Mesenchymal stem cell (in vitro differentiated cells and primary cell): ENCODE data around the gene ABO.
"Not testable (repeated sequence)": the region's sequence is repeated elsewhere in the genome, so short reads cannot be mapped to it uniquely, and the experiment has no call there.

Experiments
- DNase-seq: peaks from one replicate; pipeline ENCODE4 v3.0.0-alpha.2; 2013
- H2AFZ ChIP-seq: one replicate; pipeline ENCODE4 v1.6.1; 2013; ENCODE audit warnings: low read depth, mild to moderate bottlenecking, control low read depth, inconsistent platforms, low read length, moderate library complexity
- H2AK5ac ChIP-seq: 2 replicates; pipeline ENCODE4 v1.6.1; 2013; ENCODE audit warnings: low read length, moderate library complexity, mild to moderate bottlenecking, inconsistent platforms; ENCODE audit not compliant: severe bottlenecking
- H2BK120ac ChIP-seq: one replicate; pipeline ENCODE4 v1.6.1; 2013; ENCODE audit warnings: low read depth, mild to moderate bottlenecking, inconsistent platforms, low read length, moderate library complexity
- H2BK12ac ChIP-seq, 2 experiments: one replicate each; pipeline ENCODE4 v1.6.1; 2013; ENCODE audit warnings: inconsistent platforms in 2 of 2, low read length in 2 of 2, mild to moderate bottlenecking in 2 of 2, moderate library complexity in 2 of 2, control low read depth in 1 of 2
- H2BK15ac ChIP-seq: one replicate; pipeline ENCODE4 v1.6.1; 2013; ENCODE audit warnings: mild to moderate bottlenecking, low read depth, inconsistent platforms; ENCODE audit not compliant: poor library complexity, severe bottlenecking
- H2BK5ac ChIP-seq: 2 replicates; pipeline ENCODE4 v1.6.1; 2013; ENCODE audit warnings: low read depth, mild to moderate bottlenecking, low read length, control low read depth, inconsistent platforms; ENCODE audit not compliant: poor library complexity, severe bottlenecking
- H3K14ac ChIP-seq, 2 experiments: one replicate each; pipeline ENCODE4 v1.6.1; 2013; ENCODE audit warnings: inconsistent platforms in 2 of 2, low read length in 2 of 2, control low read depth in 1 of 2, mild to moderate bottlenecking in 1 of 2, moderate library complexity in 1 of 2
- H3K18ac ChIP-seq, 2 experiments: one replicate each; pipeline ENCODE4 v1.6.1; 2013; ENCODE audit warnings: inconsistent platforms in 2 of 2, low read length in 2 of 2, control low read depth in 1 of 2, low read depth in 1 of 2, mild to moderate bottlenecking in 1 of 2
- H3K23ac ChIP-seq, 2 experiments: one replicate each; pipeline ENCODE4 v1.6.1; 2013; ENCODE audit warnings: inconsistent platforms in 2 of 2, low read length in 2 of 2, mild to moderate bottlenecking in 2 of 2, moderate library complexity in 2 of 2, control low read depth in 1 of 2
- H3K27ac ChIP-seq: 2 replicates; pipeline ENCODE4 v1.5.1; 2013; ENCODE audit warnings: mild to moderate bottlenecking, moderate library complexity, low read length, control low read depth, inconsistent platforms; ENCODE audit not compliant: poor library complexity, severe bottlenecking
- H3K27me3 ChIP-seq, 2 experiments: 2 replicates each; pipeline versions ENCODE4 v1.6.1 to v1.7.0; 2013; ENCODE audit warnings: low read length in 2 of 2, mild to moderate bottlenecking in 2 of 2, moderate library complexity in 2 of 2, control low read depth in 1 of 2, inconsistent platforms in 1 of 2; ENCODE audit not compliant: control insufficient read depth in 1 of 2, insufficient read depth in 1 of 2
- H3K36me3 ChIP-seq, 2 experiments: 2 replicates each; pipeline versions ENCODE4 v1.6.1 to v1.7.0; 2013; ENCODE audit warnings: low read length in 2 of 2, control low read depth in 1 of 2, inconsistent platforms in 1 of 2, low read depth in 1 of 2, mild to moderate bottlenecking in 1 of 2; ENCODE audit not compliant: insufficient read depth in 2 of 2, control insufficient read depth in 1 of 2
- H3K4ac ChIP-seq, 2 experiments: one replicate each; pipeline ENCODE4 v1.6.1; 2013; ENCODE audit warnings: inconsistent platforms in 2 of 2, low read length in 2 of 2, mild to moderate bottlenecking in 2 of 2, moderate library complexity in 2 of 2, control low read depth in 1 of 2, low read depth in 1 of 2
- H3K4me1 ChIP-seq: 2 replicates; pipeline ENCODE4 v1.6.1; 2013; ENCODE audit warnings: low read depth, low read length, control low read depth; ENCODE audit not compliant: control insufficient read depth, insufficient read depth
- H3K4me2 ChIP-seq: 2 replicates; pipeline ENCODE4 v1.6.1; 2013; ENCODE audit warnings: low read length, mild to moderate bottlenecking, inconsistent platforms; ENCODE audit not compliant: poor library complexity, severe bottlenecking
- H3K4me3 ChIP-seq, 2 experiments: 2 replicates each; pipeline versions ENCODE4 v1.5.1 to v1.7.0; 2013; ENCODE audit warnings: low read length in 2 of 2, mild to moderate bottlenecking in 2 of 2, control low read depth in 1 of 2, low read depth in 1 of 2; ENCODE audit not compliant: insufficient read depth in 1 of 2
- H3K79me1 ChIP-seq: replicated peaks from 2 replicates; pipeline ENCODE4 v1.6.1; 2013; ENCODE audit warnings: mild to moderate bottlenecking, control low read depth, low read length, inconsistent platforms; ENCODE audit not compliant: poor library complexity, severe bottlenecking
- H3K9ac ChIP-seq: 2 replicates; pipeline ENCODE4 v1.7.0; 2013; ENCODE audit warnings: mild to moderate bottlenecking, low read length, moderate library complexity
- H3K9me3 ChIP-seq: 2 replicates; pipeline ENCODE4 v1.7.0; 2013; ENCODE audit warnings: mild to moderate bottlenecking, low read length; ENCODE audit not compliant: control insufficient read depth
- H4K8ac ChIP-seq: one replicate; pipeline ENCODE4 v1.6.1; 2013; ENCODE audit warnings: inconsistent platforms, mild to moderate bottlenecking, low read length, moderate library complexity
- H4K91ac ChIP-seq: one replicate; pipeline ENCODE4 v1.6.1; 2013; ENCODE audit warnings: mild to moderate bottlenecking, low read length, inconsistent platforms
- WGBS: methylation state at CpG from one replicate; pipeline ENCODE4 v1.1.7; 2013; ENCODE audit warnings: mixed read lengths; 5-methylcytosine and 5-hydroxymethylcytosine counted together

ABO gene

GRCh38 chr9:133286523-133286922 lies 11.5 kb upstream of the ABO start:
- Histone ChIP-seq H3K4me1 (no peaks in the 10 kb centered on the region), H3K27ac (no peak overlapping the region)
- no CpG with 5 or more reads among the region's 2 CpGs for WGBS

GRCh38 chr9:133285252-133285775 lies 10.3 kb upstream of the ABO start:
- Histone ChIP-seq H3K14ac (no peak overlapping the region), H3K9ac (no peak overlapping the region), H2BK12ac (no peak overlapping the region), H3K79me1 (no peaks in the 10 kb centered on the region), H3K4me1 (no peaks in the 10 kb centered on the region), H3K27ac (no peak overlapping the region), H2BK5ac (no peak overlapping the region), H3K18ac (no peak overlapping the region), H3K4me2 (no peak overlapping the region), H2BK120ac (no peak overlapping the region), H4K91ac (no peak overlapping the region), H2BK15ac (no peak overlapping the region), H2AFZ (no peak overlapping the region), H3K27me3 (peaks cover 23 to 26% of the 10 kb centered on the region in 2 experiments), H2AK5ac (no peak overlapping the region), H4K8ac (no peak overlapping the region), H3K4me3 (no peak overlapping the region), H3K23ac (no peak overlapping the region), H3K36me3 (no peaks in the 10 kb centered on the region), H3K4ac (no peak overlapping the region), H3K9me3 (peaks cover 18% of the 10 kb centered on the region)
- no peak for DNase-seq
- 94% methylated on average over 6 of the region's 6 CpGs for WGBS

More at GRCh38 chr9:133286523-133286922, 11.5 kb upstream of the ABO start:
- peaks cover 12 to 15% of the 10 kb centered on the region in 2 experiments for H3K27me3 ChIP-seq
- H2AFZ ChIP-seq: no peak overlapping the region
- H3K36me3 ChIP-seq: no peaks in the 10 kb centered on the region
- H3K4ac ChIP-seq: no peak overlapping the region
- no peak for DNase-seq
- H2BK5ac ChIP-seq: no peak overlapping the region
- no peak overlapping the region for H3K14ac ChIP-seq
- no peak overlapping the region for H2BK12ac ChIP-seq
- no peak overlapping the region for H4K8ac ChIP-seq
- H2BK15ac ChIP-seq: no peak overlapping the region
- no peak overlapping the region for H3K18ac ChIP-seq
- H2AK5ac ChIP-seq: no peak overlapping the region
- H3K79me1 ChIP-seq: no peaks in the 10 kb centered on the region
- no peak overlapping the region for H2BK120ac ChIP-seq
- no peak overlapping the region for H4K91ac ChIP-seq
- peaks cover 23% of the 10 kb centered on the region for H3K9me3 ChIP-seq
- no peak overlapping the region for H3K4me3 ChIP-seq
- no peak overlapping the region for H3K9ac ChIP-seq
- H3K23ac ChIP-seq: no peak overlapping the region
- H3K4me2 ChIP-seq: no peak overlapping the region

- no peaks in the 10 kb centered on the region for H3K36me3 ChIP-seq
- H3K4me3 ChIP-seq: no peak overlapping the region
- DNase-seq: no peak
- no peak overlapping the region for H2AFZ ChIP-seq
- no peak overlapping the region for H3K9ac ChIP-seq
- H3K4ac ChIP-seq: no peak overlapping the region
- WGBS: 96% methylated on average over 8 of the region's 8 CpGs
- H2BK12ac ChIP-seq: no peak overlapping the region
- no peak overlapping the region for H3K18ac ChIP-seq
- H4K91ac ChIP-seq: no peak overlapping the region
- no peak overlapping the region for H3K14ac ChIP-seq
- peaks cover 23 to 31% of the 10 kb centered on the region in 2 experiments for H3K27me3 ChIP-seq
- H4K8ac ChIP-seq: no peak overlapping the region
- no peak overlapping the region for H3K4me2 ChIP-seq
- H2BK15ac ChIP-seq: no peak overlapping the region
- H3K9me3 ChIP-seq: peaks cover 11% of the 10 kb centered on the region
- no peak overlapping the region for H3K23ac ChIP-seq
- H3K79me1 ChIP-seq: no peaks in the 10 kb centered on the region
- no peak overlapping the region for H2BK120ac ChIP-seq
- H2BK5ac ChIP-seq: no peak overlapping the region
- no peak overlapping the region for H3K27ac ChIP-seq
- H2AK5ac ChIP-seq: no peak overlapping the region
- H3K4me1 ChIP-seq: no peaks in the 10 kb centered on the region
Observed at GRCh38 chr9:133284362-133284761, 9.4 kb upstream of the ABO start.

GRCh38 chr9:133283255-133284032 lies 8.4 kb upstream of the ABO start:
- not testable (repeated sequence) for H3K18ac ChIP-seq, H3K36me3 ChIP-seq, H3K9ac ChIP-seq, H3K14ac ChIP-seq, H2AK5ac ChIP-seq, H2BK15ac ChIP-seq, H3K4ac ChIP-seq, H3K9me3 ChIP-seq, H3K4me2 ChIP-seq, H2AFZ ChIP-seq, H3K23ac ChIP-seq, H3K27ac ChIP-seq, H2BK5ac ChIP-seq, DNase-seq, H2BK120ac ChIP-seq, H3K79me1 ChIP-seq, H3K4me3 ChIP-seq, H2BK12ac ChIP-seq, H4K8ac ChIP-seq, H3K4me1 ChIP-seq, H4K91ac ChIP-seq
- peaks cover 26 to 40% of the 10 kb centered on the region in 2 experiments for H3K27me3 ChIP-seq
- 70% methylated on average over 16 of the region's 16 CpGs for WGBS
